Right lobe of liver (tissue), 4 donors: ENCODE results near the gene SLC4A8.

Experiments used
- CTCF ChIP-seq, 4 donors: fragments of 200-600 bp in 3 of 4; fragments of 450-650 bp in 1 of 4; IDR thresholded peaks; one replicate each; pipeline versions ENCODE4 v1.5.1 to v1.8.0; 2016 to 2022; ENCODE audit warnings: antibody characterized with exemption in 4 of 4, mild to moderate bottlenecking in 2 of 4
- POLR2A ChIP-seq: fragments of 450-650 bp; IDR thresholded peaks from one replicate; pipeline ENCODE4 v1.6.1; 2017; ENCODE audit warnings: antibody characterized with exemption, mild to moderate bottlenecking
- donor health status: DM: no; HTN: no; CAD: no.
- donor health status: DM: no; HTN: no; CAD: no.
- donor health status: DM: no; HTN: yes; CAD: no.

GRCh38 chr12:51527966-51528365 is 103.3 kb downstream of the SLC4A8 start:
- TF ChIP-seq CTCF (IDR thresholded peaks at IDR 0.05) (no peak), POLR2A (no peak)
